Heart left ventricle (tissue), 16 donors: ENCODE data around the gene GATAD2A. TPM values are rescaled to one million over a fixed set of nuclear protein-coding genes. Genes with fewer than 3 reads are reported as not detected.

Source experiments
- ATAC-seq, 4 donors: fragments of 200-7000 bp; cut with Tn5 transposase; one replicate each; pipeline ENCODE4 v1.9.1; 2020 to 2022; ENCODE audit warnings: moderate library complexity in 4 of 4, mild to moderate bottlenecking in 3 of 4, moderate number of reproducible peaks in 1 of 4
- DNase-seq, 5 donors: peaks; one replicate each; pipeline ENCODE4 v3.0.0-alpha.2; 2020
- H3K27ac ChIP-seq, 12 donors: fragments of 200-600 bp; sonication (generic) in 4 of 12; one replicate each; pipeline versions ENCODE4 v1.5.0 to v1.8.0; 2016 to 2022; ENCODE audit warnings: mild to moderate bottlenecking in 2 of 12
- H3K27me3 ChIP-seq, 9 donors: fragments of 200-600 bp; sonication (generic) in 2 of 9; one replicate each; pipeline versions ENCODE4 v1.5.1 to v1.8.0; 2016 to 2022; ENCODE audit warnings: mild to moderate bottlenecking in 3 of 9
- H3K36me3 ChIP-seq, 9 donors: fragments of 200-600 bp; sonication (generic) in 2 of 9; one replicate each; pipeline versions ENCODE4 v1.5.0 to v1.8.0; 2018 to 2022; ENCODE audit warnings: mild to moderate bottlenecking in 2 of 9
- H3K4me1 ChIP-seq, 12 donors: fragments of 200-600 bp; sonication (generic) in 4 of 12; one replicate each; pipeline versions ENCODE4 v1.5.0 to v1.8.0; 2016 to 2022; ENCODE audit warnings: mild to moderate bottlenecking in 3 of 12
- H3K4me3 ChIP-seq, 12 donors: fragments of 200-600 bp; sonication (generic) in 4 of 12; one replicate each; pipeline versions ENCODE4 v1.5.0 to v1.8.0; 2017 to 2022; ENCODE audit warnings: mild to moderate bottlenecking in 9 of 12, moderate library complexity in 4 of 12
- H3K9me3 ChIP-seq, 12 donors: fragments of 200-600 bp; sonication (generic) in 4 of 12; one replicate each; pipeline versions ENCODE4 v1.5.0 to v1.8.0; 2016 to 2022; ENCODE audit warnings: mild to moderate bottlenecking in 1 of 12
- POLR2A ChIP-seq, 2 donors: fragments of 450-650 bp; IDR thresholded peaks; one replicate each; pipeline ENCODE4 v1.6.1; 2017; ENCODE audit warnings: antibody characterized with exemption in 2 of 2, mild to moderate bottlenecking in 2 of 2, moderate library complexity in 2 of 2
- WGBS, 4 donors: extraction: QIAGEN DNeasy Blood & Tissue Kit in 2 of 4; methylation state at CpG; one replicate each; pipeline versions ENCODE4 v1.1.5 to v1.1.7; 2013 to 2018; 5-methylcytosine and 5-hydroxymethylcytosine counted together
- intact Hi-C, 10 donors: fragments of 100-400 bp; cut with DNase I; formaldehyde crosslinking; loops; one replicate each; pipeline versions ENCODE4 v1.11.1 to v1.14.2; 2022
- polyA plus RNA-seq, 2 donors: library from polyadenylated mRNA; stranded (reverse); fragments of 200-250 nt; gene quantifications; one replicate each; pipeline ENCODE4 v1.2.3, GENCODE V29; 2013
- total RNA-seq, 9 donors: library from RNA; depleted of rRNA in 2 of 9; stranded (reverse); fragments of >200 nt in 2 of 9; fragmentation: NEBNext Ultra II Directional in 3 of 9; extraction: Animal tissue kit (Norgen Biotek cat#: 25700) in 3 of 9; gene quantifications; one replicate each; pipeline versions ENCODE4 v1.1.0 to v1.2.4, GENCODE V29; 2016 to 2023
- TF ChIP-seq, protein P1 (sequence below), 12 donors: fragments of 200-600 bp; sonication (generic) in 4 of 12; IDR thresholded peaks; one replicate each; pipeline versions ENCODE4 v1.5.0 to v1.8.0; 2018 to 2022; ENCODE audit warnings: antibody characterized with exemption in 12 of 12, mild to moderate bottlenecking in 5 of 12
- donor health status: ischemic (EF 13 %, LVEDD 7.1; RV severe dilation, severe dysfunction).
- donor health status: healthy with polysubstance abuse.
- donor health status: DM: no; HTN: yes; CAD: no.
- donor health status: DM: no; HTN: no; CAD: no.
- donor health status: ischemic (EF 25% LVEDD 6.9; RV normal size, moderate dysfunction).
- donor health status: ischemic (EF 25% LVEDD 5.7; RV mildly dilated, moderate dysfunction).
- donor health status: healthy.
- donor health status: DM: yes; HTN: yes; CAD: no.
- donor health status: ischemic (EF 35%, LVEDD 5.7; RV mildly dilated, moderate dysfunction).
- donor health status: nonischemic (EF 11% LVEDD 7.7; RV severe dilation, severe dysfunction).
- donor health status: DM: yes; HTN: yes; CAD: no.
- donor health status: PGD.
- donor health status: ischemic (EF 29% LVEDD 5.4; RV normal size, mild dysfunction).
- donor health status: nonischemic (EF 23%, LVEDD 6.1; RV moderate dilation, normal function).

GATAD2A gene
- total and polyA plus RNA-seq, 11 donors: 7.5 to 49.5 (median 30.5) TPM

DNA sequence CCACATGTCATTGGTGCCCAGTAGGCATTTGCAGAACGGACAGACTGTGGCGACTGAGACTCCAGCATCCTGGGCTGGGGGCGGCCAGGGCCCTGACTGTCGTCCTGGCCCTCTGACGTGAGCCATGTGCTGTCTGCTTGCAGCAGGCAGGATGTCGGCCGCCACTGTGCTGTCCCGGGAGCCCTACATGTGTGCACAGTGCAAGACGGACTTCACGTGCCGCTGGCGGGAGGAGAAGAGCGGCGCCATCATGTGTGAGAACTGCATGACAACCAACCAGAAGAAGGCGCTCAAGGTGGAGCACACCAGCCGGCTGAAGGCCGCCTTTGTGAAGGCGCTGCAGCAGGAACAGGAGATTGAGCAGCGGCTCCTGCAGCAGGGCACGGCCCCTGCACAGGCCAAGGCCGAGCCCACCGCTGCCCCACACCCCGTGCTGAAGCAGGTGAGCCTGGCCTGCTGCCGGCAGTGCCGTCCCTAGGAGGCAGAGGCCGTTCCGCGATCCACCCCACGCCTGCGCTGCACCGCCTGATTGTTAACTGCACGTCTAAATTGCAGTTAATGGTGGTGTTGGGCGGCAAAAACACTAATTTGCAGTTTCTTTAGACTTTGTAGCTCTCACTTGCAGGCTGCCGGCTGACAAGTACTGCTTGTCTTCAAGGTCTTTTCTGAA, 95.6 kb downstream of the GATAD2A start:
- Histone ChIP-seq H3K36me3 (peaks cover 5 to 99% (median 92%) of the 10 kb centered on the region in 9 donors), H3K27me3 (no peaks in the 10 kb centered on the region), H3K27ac (no peak overlapping the region), H3K4me1 (no peaks in the 10 kb centered on the region), H3K9me3 (no peaks in the 10 kb centered on the region), H3K4me3 (no peak overlapping the region)
- no peak for TF ChIP-seq POLR2A (IDR thresholded peaks at IDR 0.05)
- TF ChIP-seq, protein P1, sequence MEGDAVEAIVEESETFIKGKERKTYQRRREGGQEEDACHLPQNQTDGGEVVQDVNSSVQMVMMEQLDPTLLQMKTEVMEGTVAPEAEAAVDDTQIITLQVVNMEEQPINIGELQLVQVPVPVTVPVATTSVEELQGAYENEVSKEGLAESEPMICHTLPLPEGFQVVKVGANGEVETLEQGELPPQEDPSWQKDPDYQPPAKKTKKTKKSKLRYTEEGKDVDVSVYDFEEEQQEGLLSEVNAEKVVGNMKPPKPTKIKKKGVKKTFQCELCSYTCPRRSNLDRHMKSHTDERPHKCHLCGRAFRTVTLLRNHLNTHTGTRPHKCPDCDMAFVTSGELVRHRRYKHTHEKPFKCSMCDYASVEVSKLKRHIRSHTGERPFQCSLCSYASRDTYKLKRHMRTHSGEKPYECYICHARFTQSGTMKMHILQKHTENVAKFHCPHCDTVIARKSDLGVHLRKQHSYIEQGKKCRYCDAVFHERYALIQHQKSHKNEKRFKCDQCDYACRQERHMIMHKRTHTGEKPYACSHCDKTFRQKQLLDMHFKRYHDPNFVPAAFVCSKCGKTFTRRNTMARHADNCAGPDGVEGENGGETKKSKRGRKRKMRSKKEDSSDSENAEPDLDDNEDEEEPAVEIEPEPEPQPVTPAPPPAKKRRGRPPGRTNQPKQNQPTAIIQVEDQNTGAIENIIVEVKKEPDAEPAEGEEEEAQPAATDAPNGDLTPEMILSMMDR (IDR thresholded peaks at IDR 0.05): no peak
- WGBS, 4 donors: 90 to 93% (median 91%) methylated on average over 30 to 34 of the region's 34 CpGs
- ATAC-seq: no peak
- DNase-seq: no peak
- intact Hi-C loops: no loop called here

DNA sequence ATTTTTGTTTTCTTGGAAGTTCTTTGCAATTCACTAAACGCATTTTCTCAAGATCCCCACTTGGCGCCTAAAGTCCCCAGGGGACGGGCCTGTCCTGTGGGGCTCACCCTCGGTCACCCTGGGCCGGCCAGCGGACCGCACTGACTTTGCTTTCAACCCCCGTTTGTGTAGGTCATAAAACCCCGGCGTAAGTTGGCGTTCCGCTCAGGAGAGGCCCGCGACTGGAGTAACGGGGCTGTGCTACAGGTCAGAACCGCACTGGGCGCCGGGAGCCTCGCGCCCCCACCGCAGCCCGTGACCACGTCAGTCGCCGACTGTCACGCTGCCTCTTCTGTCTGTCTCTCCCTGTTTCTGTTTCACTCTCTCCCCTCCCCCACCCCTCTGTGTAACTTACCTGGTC, 96.3 kb downstream of the GATAD2A start:
- TF ChIP-seq, protein P1 (IDR thresholded peaks at IDR 0.05): no peak
- no peak for TF ChIP-seq POLR2A (IDR thresholded peaks at IDR 0.05)
- H3K4me1 ChIP-seq: no peaks in the 10 kb centered on the region
- WGBS, 4 donors: 90 to 94% (median 92%) methylated on average over 26 of the region's 26 CpGs
- no peak for ATAC-seq
- no peaks in the 10 kb centered on the region for H3K9me3 ChIP-seq
- no peak overlapping the region for H3K27ac ChIP-seq
- H3K36me3 ChIP-seq: peaks cover 3 to 99% (median 92%) of the 10 kb centered on the region in 9 donors
- no peaks in the 10 kb centered on the region for H3K27me3 ChIP-seq
- DNase-seq: no peak
- H3K4me3 ChIP-seq: no peak overlapping the region
- intact Hi-C loops: no loop called here

DNA sequence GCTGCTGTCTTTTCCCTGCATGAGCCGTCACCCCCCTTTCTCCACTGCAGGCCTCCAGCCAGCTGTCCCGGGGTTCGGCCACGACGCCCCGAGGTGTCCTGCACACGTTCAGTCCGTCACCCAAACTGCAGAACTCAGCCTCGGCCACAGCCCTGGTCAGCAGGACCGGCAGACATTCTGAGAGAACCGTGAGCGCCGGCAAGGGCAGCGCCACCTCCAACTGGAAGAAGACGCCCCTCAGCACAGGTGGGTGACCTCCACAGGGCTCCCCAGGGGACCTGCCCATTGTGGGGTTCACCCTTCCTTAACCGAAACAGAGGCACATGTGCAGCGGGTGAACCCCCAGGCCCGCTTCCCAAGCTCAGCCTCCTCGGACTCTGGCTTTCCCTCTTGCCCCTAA, 96.8 kb downstream of the GATAD2A start:
- H3K4me1 ChIP-seq: no peaks in the 10 kb centered on the region
- TF ChIP-seq POLR2A (IDR thresholded peaks at IDR 0.05): no peak
- TF ChIP-seq, protein P1 (IDR thresholded peaks at IDR 0.05): no peak

DNA sequence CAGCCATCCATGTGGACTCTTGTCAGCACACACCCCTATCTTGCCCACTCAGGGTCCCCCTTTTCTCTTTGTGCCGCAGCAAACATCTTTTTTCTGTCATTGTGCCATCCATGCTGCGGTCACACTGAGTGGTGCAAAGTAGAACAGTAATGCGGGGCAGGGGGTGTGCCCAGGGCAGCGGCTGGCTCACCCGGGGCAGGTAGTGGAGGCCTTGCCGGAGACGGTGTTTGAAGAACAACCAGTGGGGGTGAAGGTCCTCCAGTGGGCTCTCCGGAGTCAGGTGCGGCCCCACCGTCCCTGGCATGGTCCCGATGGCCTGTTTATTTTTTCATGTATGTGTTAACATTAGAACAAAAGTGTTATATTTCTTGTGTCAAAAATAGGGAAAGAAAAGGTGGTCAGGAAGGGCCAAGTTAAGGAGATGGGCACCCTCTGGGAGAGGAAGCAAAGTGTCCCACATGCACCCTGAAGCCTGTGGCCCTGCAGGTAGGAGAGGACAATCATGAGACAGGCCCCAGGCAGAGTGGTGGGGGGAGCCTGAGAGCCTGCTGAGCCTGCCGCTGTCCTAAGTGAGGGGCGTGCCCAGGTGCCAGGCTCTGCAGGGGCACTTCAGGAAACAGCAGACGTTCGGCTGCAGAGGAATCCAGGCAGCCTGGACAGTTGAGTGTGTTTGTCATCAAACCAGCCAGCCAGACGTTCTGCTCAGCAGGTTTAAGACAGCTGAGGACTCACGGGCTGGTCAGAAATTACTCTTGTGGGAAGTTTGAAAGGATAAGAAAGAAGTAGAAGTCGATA, 97.5 kb downstream of the GATAD2A start:
- Histone ChIP-seq H3K4me1 (no peaks in the 10 kb centered on the region), H3K4me3 (no peak overlapping the region), H3K36me3 (peaks cover 3 to 96% (median 92%) of the 10 kb centered on the region in 9 donors), H3K27me3 (no peaks in the 10 kb centered on the region), H3K27ac (no peak overlapping the region), H3K9me3 (no peaks in the 10 kb centered on the region)
- TF ChIP-seq, protein P1 (IDR thresholded peaks at IDR 0.05): no peak
- no peak for TF ChIP-seq POLR2A (IDR thresholded peaks at IDR 0.05)
- WGBS, 4 donors: 87 to 89% (median 89%) methylated on average over 18 of the region's 18 CpGs
- intact Hi-C loops: no loop called here
- DNase-seq (no peak), ATAC-seq (no peak)

More for the DNA sequence above, 96.8 kb downstream of the GATAD2A start:
- Histone ChIP-seq H3K27me3 (no peaks in the 10 kb centered on the region), H3K4me3 (no peak overlapping the region), H3K9me3 (no peaks in the 10 kb centered on the region), H3K27ac (no peak overlapping the region), H3K36me3 (peaks cover 3 to 97% (median 90%) of the 10 kb centered on the region in 9 donors)
- ATAC-seq (no peak), DNase-seq (no peak)
- intact Hi-C loops: no loop called here
- WGBS, 4 donors: 95 to 97% (median 96%) methylated on average over 18 to 19 of the region's 19 CpGs
